Inflammatory macrophage (primary cell): ENCODE data around the gene ZNFX1.
A peak's percentile ranks its signal among the peaks of the same experiment; 100 is the strongest.
"Not testable (repeated sequence)": the region's sequence is repeated elsewhere in the genome, so short reads cannot be mapped to it uniquely, and the experiment has no call there.

Experiments used
- DNase-seq, 2 donors: peaks; one replicate each; pipeline ENCODE4 v3.0.0-alpha.2; 2020 to 2022
- total RNA-seq, 18 experiments: gene quantifications; one replicate each; lab custom pipeline; 2026; ENCODE audit warnings: mixed read lengths in 6 of 18, inconsistent platforms in 2 of 18; lab: John Stamatoyannopoulos, UW

The ZNFX1 gene
- total RNA-seq: 161 to 1,132 (median 241) reads per million in 18 experiments

DNA sequence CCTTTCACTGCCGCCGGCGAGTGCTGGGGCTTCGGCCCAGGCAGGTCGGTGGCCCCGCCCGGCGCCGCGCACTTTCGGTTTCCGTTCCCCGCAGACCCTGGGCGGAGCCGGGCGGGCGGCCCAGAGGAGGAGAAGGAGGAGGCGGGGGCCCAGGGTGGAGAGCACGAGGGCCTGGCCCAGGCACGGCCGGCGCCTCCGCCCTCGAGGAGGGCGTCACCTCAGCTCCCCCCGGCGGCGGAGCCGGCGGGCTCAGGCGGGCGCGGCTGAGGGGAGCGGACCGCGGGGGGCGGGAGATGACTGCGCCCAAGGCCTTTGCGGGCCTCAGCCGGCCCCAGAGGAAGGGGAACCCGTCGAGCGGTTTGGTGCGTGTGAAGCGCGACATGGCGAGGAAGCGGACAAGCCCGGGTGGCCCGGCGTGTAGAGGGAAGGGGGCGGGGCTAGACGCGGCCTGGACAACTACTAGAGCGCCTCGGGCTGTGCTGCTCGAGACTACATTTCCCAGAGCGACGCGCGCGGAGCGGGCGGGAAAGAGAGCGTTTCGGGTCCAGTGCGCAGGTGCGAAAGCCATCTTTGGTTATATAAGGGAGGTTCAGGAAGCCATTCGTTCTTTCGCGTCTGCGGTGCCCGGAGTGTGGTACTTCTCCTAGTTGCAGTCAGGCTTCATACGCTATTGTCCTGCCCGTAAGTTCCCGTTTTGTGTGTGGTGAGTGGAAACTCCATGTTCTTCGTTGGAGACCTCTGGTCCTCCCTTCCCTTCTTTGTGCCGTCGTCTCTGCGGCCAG, at the start of gene ZNFX1:
TSS of gene ZNFX1 (minus strand) at position 22 of the 782 bp plus-strand sequence. CDS start 2,218 bp downstream, outside the sequence.
- peak; percentile 99 for DNase-seq

DNA sequence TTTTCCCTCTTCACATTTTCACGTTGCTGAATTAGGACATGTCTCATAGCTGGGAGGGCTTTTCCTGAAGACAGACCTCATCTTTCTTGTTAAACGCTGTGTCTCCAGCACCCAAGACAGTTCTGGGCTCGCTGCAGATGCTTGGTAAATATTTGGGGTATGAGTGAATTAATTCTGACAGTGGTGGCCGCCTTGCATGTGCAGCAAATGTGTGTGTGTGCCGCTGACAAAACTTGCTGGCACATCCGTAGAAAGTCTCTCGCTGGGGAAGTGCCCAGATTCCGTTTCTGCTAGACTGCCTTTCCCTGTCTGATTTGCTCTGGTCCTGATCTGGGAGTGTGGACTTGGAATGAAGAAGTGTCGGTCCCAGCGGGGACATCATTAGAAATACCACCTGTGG, 48.2 kb upstream of the ZNFX1 start:
- no peak for DNase-seq

DNA sequence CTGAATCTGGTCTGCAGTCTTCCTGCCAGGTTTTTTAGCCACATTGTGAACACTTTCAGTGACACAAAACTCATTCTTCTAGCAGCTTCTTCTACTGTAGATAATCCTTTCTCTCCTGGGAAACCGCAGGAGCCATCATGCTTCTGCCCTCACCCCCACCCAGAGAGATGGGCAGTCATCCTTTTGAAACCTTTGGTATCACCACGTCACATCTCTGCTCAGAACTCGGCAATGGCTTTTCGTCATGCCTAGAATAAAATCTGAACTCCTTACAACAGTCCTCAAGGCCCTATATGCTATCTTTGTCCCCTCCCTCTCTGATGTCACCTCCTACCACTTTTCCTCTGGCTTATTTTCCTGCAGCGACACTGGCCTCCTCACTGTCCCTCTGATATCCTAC, 46.4 kb upstream of the ZNFX1 start:
- DNase-seq: no peak

DNA sequence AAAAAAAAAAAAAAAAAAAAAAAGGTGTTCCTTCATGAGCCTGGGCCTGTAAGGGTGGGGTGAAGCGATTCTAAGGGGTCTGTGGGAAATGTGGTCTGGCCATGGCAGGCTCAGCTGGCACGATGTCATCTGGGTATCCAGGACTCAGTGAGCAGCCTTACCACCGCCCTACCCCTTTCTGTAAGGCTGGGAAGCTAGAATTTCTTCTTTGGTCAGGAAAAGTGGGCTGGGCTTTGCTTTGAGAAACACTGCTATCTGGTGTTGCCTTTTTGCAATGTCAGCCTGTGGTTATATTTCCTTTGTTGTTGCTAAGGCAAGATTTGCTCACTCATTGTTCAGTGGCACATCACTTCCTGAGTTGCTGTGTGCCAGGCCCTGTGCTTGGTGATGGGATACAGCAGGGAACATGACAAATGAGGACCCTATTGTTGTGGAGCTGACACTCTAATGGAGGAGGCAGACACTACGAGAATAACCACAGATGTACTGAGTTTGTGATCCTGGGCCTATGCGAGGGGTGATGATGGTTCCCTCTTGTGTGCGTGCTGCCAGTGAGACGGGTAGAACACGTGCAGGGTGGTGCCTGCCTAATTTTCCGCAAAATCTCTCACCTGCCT, 45.9 kb upstream of the ZNFX1 start:
- peak; percentile 79 for DNase-seq

GRCh38 chr20:49320460-49320859, 42.6 kb upstream of the ZNFX1 start:
- DNase-seq: peak; percentile 29 to 43

GRCh38 chr20:49319208-49319809, 41.5 kb upstream of the ZNFX1 start:
- DNase-seq: no peak

- DNase-seq: no peak
These were observed 40.8 kb upstream of the ZNFX1 start for GRCh38 chr20:49318430-49319207.

DNA sequence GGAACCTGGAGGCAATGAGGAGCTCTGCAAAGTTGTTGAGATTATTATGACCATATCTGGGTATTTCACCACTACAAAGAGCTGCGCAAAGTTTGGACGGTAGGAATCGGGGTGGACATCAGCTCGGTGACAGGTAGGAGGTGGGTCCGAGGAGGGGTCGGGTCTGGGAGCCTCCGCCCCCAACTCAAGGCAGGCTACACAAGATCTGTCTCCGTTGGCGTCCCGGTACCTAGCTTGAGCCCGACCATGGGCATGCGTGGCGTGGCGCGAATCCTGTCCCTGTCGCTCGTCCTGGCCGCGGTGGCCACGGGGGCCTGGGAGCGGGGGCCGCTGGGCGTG, 40.2 kb upstream of the ZNFX1 start:
- no peak for DNase-seq

DNA sequence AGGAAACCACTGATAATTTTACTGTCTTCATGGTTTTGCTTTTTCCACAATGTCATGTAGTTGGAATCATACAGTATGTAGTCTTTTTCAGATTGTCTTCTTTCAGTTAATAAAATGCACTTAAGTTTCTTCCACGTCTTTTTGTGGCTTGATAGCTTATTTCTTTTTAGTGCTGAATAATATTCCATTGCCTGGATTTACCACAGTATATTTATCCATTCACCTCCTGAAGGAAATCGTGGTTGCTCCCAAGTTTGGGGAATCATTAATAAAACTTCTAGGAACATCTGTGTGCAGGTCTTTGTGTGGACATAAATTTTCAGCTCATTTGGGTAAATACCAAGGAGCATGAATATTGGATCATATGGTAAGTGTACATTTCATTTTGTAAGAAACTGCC, 38.8 kb upstream of the ZNFX1 start:
- DNase-seq: no peak

GRCh38 chr20:49315580-49315979, 37.7 kb upstream of the ZNFX1 start:
- no peak for DNase-seq

DNA sequence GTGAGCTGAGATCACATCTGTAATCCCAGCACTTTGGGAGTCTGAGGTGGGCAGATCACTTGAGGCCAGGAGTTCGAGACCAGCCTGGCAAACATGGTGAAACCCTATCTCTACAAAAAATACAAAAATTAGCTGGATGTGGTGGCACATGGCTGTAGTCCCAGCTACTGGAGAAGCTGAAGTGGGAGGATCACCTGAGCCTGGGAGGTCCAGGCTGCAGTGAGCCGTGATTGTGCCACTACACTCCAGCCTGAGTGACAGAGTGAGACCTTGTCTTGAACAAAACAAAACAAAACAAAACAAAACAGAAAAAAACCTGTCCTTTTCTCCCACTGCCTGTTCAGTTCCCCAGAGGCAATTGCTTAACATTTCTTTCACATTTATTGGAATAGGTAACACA, 36.2 kb upstream of the ZNFX1 start:
- DNase-seq: not testable (repeated sequence)

GRCh38 chr20:49313283-49313682, 35.4 kb upstream of the ZNFX1 start:
- DNase-seq: no peak

DNA sequence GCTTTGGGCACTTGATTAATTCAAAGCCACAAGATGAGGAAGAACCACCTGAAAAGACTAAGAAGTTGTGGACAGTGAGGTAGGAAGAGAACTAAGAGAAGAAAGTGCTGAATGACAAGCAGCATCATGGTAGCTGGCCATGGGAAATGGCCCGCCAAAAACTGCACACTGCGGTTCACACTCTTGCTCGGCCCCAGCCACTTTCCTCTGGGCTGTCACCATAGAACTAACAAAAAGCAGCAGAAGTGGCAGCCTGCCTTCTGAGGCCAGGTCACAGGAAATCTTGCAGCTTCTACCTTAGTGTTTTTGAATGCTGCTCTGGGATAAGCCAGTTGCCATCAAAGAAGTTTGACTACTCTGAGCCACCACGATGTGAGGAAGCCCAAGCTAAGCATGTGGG, 34.8 kb upstream of the ZNFX1 start:
- no peak for DNase-seq

GRCh38 chr20:49310705-49311104, 32.8 kb upstream of the ZNFX1 start:
- DNase-seq: peak; percentile 63 to 75

DNA sequence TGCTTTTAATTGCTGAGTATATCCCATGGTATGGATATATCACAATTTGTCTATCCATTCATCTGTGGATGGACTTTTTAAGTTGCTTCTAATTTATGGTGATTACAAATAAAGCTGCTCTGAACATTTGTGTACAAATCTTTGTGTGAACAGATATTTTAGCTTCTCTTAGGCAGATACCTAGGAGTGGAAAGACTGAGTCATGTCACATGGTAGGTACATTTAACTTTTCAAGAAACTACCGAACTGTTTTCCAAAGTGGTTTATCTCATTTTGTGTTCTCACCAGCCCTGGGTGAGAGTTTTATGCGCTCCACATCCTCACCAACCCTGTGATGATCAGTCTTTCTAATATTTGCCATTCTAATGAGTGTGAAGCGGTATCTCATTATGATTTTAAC, 31.0 kb upstream of the ZNFX1 start:
- DNase-seq: no peak

GRCh38 chr20:49306903-49307620, 29.2 kb upstream of the ZNFX1 start:
- DNase-seq: no peak

- no peak for DNase-seq
These were observed 25.3 kb upstream of the ZNFX1 start for GRCh38 chr20:49303065-49303552.

- DNase-seq: peak; percentile 90
These were observed 20.0 kb upstream of the ZNFX1 start for GRCh38 chr20:49297605-49298530.

GRCh38 chr20:49294002-49294654, 16.3 kb upstream of the ZNFX1 start:
- DNase-seq: not testable (repeated sequence)

- DNase-seq: no peak
These were observed 15.3 kb upstream of the ZNFX1 start for GRCh38 chr20:49293122-49293521.

GRCh38 chr20:49292010-49292409, 14.2 kb upstream of the ZNFX1 start:
- no peak for DNase-seq
